H1 (cell line): ENCODE measurements around the gene MRPL11. TPM values are rescaled to one million over a fixed set of nuclear protein-coding genes. Genes with fewer than 3 reads are reported as not detected.

Experiments used
- CTCF ChIA-PET: fragments of 300-600 bp; sonication (Branson Sonifier 250); formaldehyde crosslinking; loops from one replicate; lab custom pipeline; 2021; ENCODE audit not compliant: partially characterized antibody; lab: Charles Lee
- POLR2A ChIA-PET: fragments of 300-600 bp; sonication (Branson Sonifier 250); formaldehyde crosslinking; loops from one replicate; lab custom pipeline; 2021; ENCODE audit warnings: inconsistent platforms; ENCODE audit not compliant: partially characterized antibody; lab: Charles Lee
- DNase-seq, 2 experiments: peaks; one replicate each; pipeline versions ENCODE4 v3.0.0 to v3.0.0-alpha.2; 2010 to 2022; ENCODE audit warnings: low spot score in 2 of 2, low read depth in 1 of 2, mixed read lengths in 1 of 2
- FAIRE-seq: peaks from 2 replicates; lab custom pipeline; 2011; peaks lifted over from hg19 to GRCh38; lab: Jason Lieb, UNC
- H2AFZ ChIP-seq: 2 replicates; pipeline ENCODE4 v1.8.1; 2012; ENCODE audit warnings: low read length, inconsistent platforms
- H2AK5ac ChIP-seq: 2 replicates; pipeline ENCODE4 v1.6.1; 2013; ENCODE audit warnings: low read depth, low read length
- H2BK120ac ChIP-seq: replicated peaks from 2 replicates; pipeline ENCODE3; 2013; ENCODE audit warnings: low read depth, low read length, inconsistent platforms
- H2BK12ac ChIP-seq: 2 replicates; pipeline ENCODE4 v1.6.1; 2013; ENCODE audit warnings: low read depth, low read length
- H2BK15ac ChIP-seq: 2 replicates; pipeline ENCODE4 v1.6.1; 2013; ENCODE audit warnings: low read length
- H2BK20ac ChIP-seq: 2 replicates; pipeline ENCODE4 v1.6.1; 2013; ENCODE audit warnings: low read length
- H2BK5ac ChIP-seq: 2 replicates; pipeline ENCODE4 v1.6.1; 2013; ENCODE audit warnings: low read depth, low read length
- H3K14ac ChIP-seq: 2 replicates; pipeline ENCODE4 v1.6.1; 2013; ENCODE audit warnings: inconsistent platforms; ENCODE audit not compliant: insufficient read length
- H3K18ac ChIP-seq: 2 replicates; pipeline ENCODE4 v1.6.1; 2013; ENCODE audit warnings: low read length; ENCODE audit errors: extremely low read depth
- H3K23ac ChIP-seq: 2 replicates; pipeline ENCODE4 v1.6.1; 2013; ENCODE audit warnings: inconsistent platforms; ENCODE audit not compliant: insufficient read length
- H3K23me2 ChIP-seq: 2 replicates; pipeline ENCODE4 v1.6.1; 2013; ENCODE audit warnings: low read depth, low read length
- H3K27ac ChIP-seq: 2 replicates; pipeline ENCODE4 v1.6.1; 2011; ENCODE audit warnings: low read depth, low read length, inconsistent platforms
- H3K27me3 ChIP-seq, 4 experiments: replicated peaks in 1 of 4; 1 replicate in 1 of 4; 2 replicates in 3 of 4; pipeline versions ENCODE4 v1.6.1 to v1.8.1; 2011 to 2013; ENCODE audit warnings: low read length in 3 of 4, mild to moderate bottlenecking in 3 of 4, inconsistent platforms in 2 of 4, mixed read lengths in 2 of 4, moderate library complexity in 1 of 4; ENCODE audit not compliant: control insufficient read depth in 3 of 4, insufficient read depth in 3 of 4; ENCODE audit errors: extremely low read depth in 1 of 4
- H3K36me3 ChIP-seq, 4 experiments: 2 replicates each; pipeline versions ENCODE4 v1.6.1 to v1.8.1; 2011 to 2013; ENCODE audit warnings: mild to moderate bottlenecking in 4 of 4, low read length in 3 of 4, moderate library complexity in 2 of 4, control low read depth in 1 of 4, inconsistent platforms in 1 of 4; ENCODE audit not compliant: insufficient read depth in 4 of 4, control insufficient read depth in 2 of 4
- H3K4ac ChIP-seq: replicated peaks from 2 replicates; pipeline ENCODE3; 2013; ENCODE audit warnings: low read length, low read depth, mixed read lengths, inconsistent platforms; ENCODE audit not compliant: insufficient read length
- H3K4me1 ChIP-seq, 4 experiments: replicated peaks in 1 of 4; 1 replicate in 1 of 4; 2 replicates in 3 of 4; pipeline versions ENCODE4 v1.6.1 to v1.8.1; 2011 to 2013; ENCODE audit warnings: low read length in 3 of 4, inconsistent platforms in 2 of 4, mixed read lengths in 1 of 4; ENCODE audit not compliant: insufficient read depth in 4 of 4, control insufficient read depth in 3 of 4
- H3K4me2 ChIP-seq, 2 experiments: 2 replicates each; pipeline versions ENCODE4 v1.6.1 to v1.8.1; 2011 to 2013; ENCODE audit warnings: low read depth in 2 of 2, low read length in 2 of 2, control low read depth in 1 of 2, inconsistent platforms in 1 of 2, mild to moderate bottlenecking in 1 of 2; ENCODE audit not compliant: insufficient read depth in 1 of 2
- H3K4me3 ChIP-seq, 4 experiments: fragments of 200-600, 300-600 bp in 1 of 4; sonication (generic), shearing (Covaris generic), sonication (Bioruptor Twin) in 1 of 4; 2 replicates each; pipeline versions ENCODE4 v1.5.1 to v1.8.1; 2011 to 2016; ENCODE audit warnings: low read length in 4 of 4, low read depth in 3 of 4, control low read depth in 2 of 4, inconsistent platforms in 2 of 4, mild to moderate bottlenecking in 2 of 4, mixed read lengths in 1 of 4, moderate library complexity in 1 of 4; ENCODE audit not compliant: insufficient read depth in 2 of 4; ENCODE audit errors: extremely low read depth in 1 of 4
- H3K56ac ChIP-seq: replicated peaks from 2 replicates; pipeline ENCODE3; 2013; ENCODE audit warnings: low read depth, mild to moderate bottlenecking, mixed read lengths, low read length, inconsistent platforms; ENCODE audit not compliant: insufficient read length
- H3K79me1 ChIP-seq: 2 replicates; pipeline ENCODE4 v1.6.1; 2013; ENCODE audit warnings: low read depth, low read length, control low read depth
- H3K79me2 ChIP-seq, 2 experiments: 2 replicates each; pipeline versions ENCODE4 v1.6.1 to v1.8.1; 2012 to 2013; ENCODE audit warnings: low read length in 2 of 2, mild to moderate bottlenecking in 2 of 2, inconsistent platforms in 1 of 2; ENCODE audit not compliant: insufficient read depth in 2 of 2, control insufficient read depth in 1 of 2
- H3K9ac ChIP-seq, 4 experiments: replicated peaks in 1 of 4; 1 replicate in 1 of 4; 2 replicates in 3 of 4; pipeline versions ENCODE4 v1.6.1 to v1.8.1; 2011 to 2013; ENCODE audit warnings: low read depth in 3 of 4, low read length in 3 of 4, control low read depth in 2 of 4, mild to moderate bottlenecking in 2 of 4, moderate library complexity in 2 of 4, inconsistent platforms in 1 of 4; ENCODE audit errors: extremely low read depth in 1 of 4
- H3K9me3 ChIP-seq, 2 experiments: 2 replicates each; pipeline versions ENCODE4 v1.6.1 to v1.8.1; 2012 to 2013; ENCODE audit warnings: mild to moderate bottlenecking in 2 of 2, moderate library complexity in 2 of 2, control low read depth in 1 of 2, inconsistent platforms in 1 of 2, low read depth in 1 of 2, low read length in 1 of 2, mixed read lengths in 1 of 2; ENCODE audit not compliant: insufficient read depth in 2 of 2
- H4K20me1 ChIP-seq, 2 experiments: replicated peaks in 1 of 2; 2 replicates each; pipeline versions ENCODE3 to v1.8.1; 2011 to 2013; ENCODE audit warnings: inconsistent platforms in 2 of 2, low read length in 2 of 2, mild to moderate bottlenecking in 1 of 2; ENCODE audit not compliant: insufficient read depth in 2 of 2, control insufficient read depth in 1 of 2
- H4K5ac ChIP-seq: 2 replicates; pipeline ENCODE4 v1.6.1; 2013; ENCODE audit warnings: low read length, low read depth, mixed read lengths, inconsistent platforms; ENCODE audit not compliant: insufficient read length
- H4K8ac ChIP-seq: 2 replicates; pipeline ENCODE4 v1.8.0; 2013; ENCODE audit warnings: mild to moderate bottlenecking, moderate library complexity, low read length, inconsistent platforms; ENCODE audit not compliant: insufficient read depth; ENCODE audit errors: extremely low read depth
- H4K91ac ChIP-seq: replicated peaks from 2 replicates; pipeline ENCODE3; 2013; ENCODE audit warnings: low read length, mixed read lengths, inconsistent platforms; ENCODE audit not compliant: insufficient read length
- BRCA1 ChIP-seq: IDR thresholded peaks from 2 replicates; pipeline ENCODE4 v1.6.1; 2012; ENCODE audit warnings: low read depth, low read length, improper control_type of control experiment
- WGBS, 2 experiments: shearing (Covaris generic) in 1 of 2; methylation state at CpG; one replicate each; pipeline versions ENCODE4 v1.1.6 to v1.1.7; 2013 to 2015; ENCODE audit warnings: low lambda C conversion rate in 2 of 2, mixed read lengths in 2 of 2, inconsistent platforms in 1 of 2, low coverage in 1 of 2, missing lambda C conversion rate in 1 of 2; ENCODE audit not compliant: insufficient replicate concordance in 2 of 2, insufficient coverage in 1 of 2, insufficient read length in 1 of 2; ENCODE audit errors: extremely low coverage in 1 of 2, missing lambda C conversion rate in 1 of 2; 5-methylcytosine and 5-hydroxymethylcytosine counted together
- polyA plus RNA-seq, 7 experiments: library from polyadenylated mRNA; depleted of rRNA in 3 of 7; stranded (reverse) in 5 of 7; unstranded in 2 of 7; fragments of >200 nt in 5 of 7; fragments of 200-250 nt in 2 of 7; gene quantifications; 1 replicate in 5 of 7; 2 replicates in 1 of 7; 4 replicates in 1 of 7; pipeline versions ENCODE4 v1.2.1 to v1.2.3, GENCODE V29; 2011 to 2013; ENCODE audit warnings: missing spikeins in 2 of 7, mixed read lengths in 2 of 7
- total RNA-seq: library from RNA; stranded (reverse); fragmentation: NEBNext Ultra II Directional; extraction: Animal tissue kit (Norgen Biotek cat#: 25700); gene quantifications from 2 replicates; pipeline ENCODE4 v1.2.1, GENCODE V29; 2021

Gene MRPL11
- total and polyA plus RNA-seq, 2 of the 8 experiments (the other 6 are each of a cell fraction or from before 2014, with no cell fraction given), result 105 to 141 TPM

DNA sequence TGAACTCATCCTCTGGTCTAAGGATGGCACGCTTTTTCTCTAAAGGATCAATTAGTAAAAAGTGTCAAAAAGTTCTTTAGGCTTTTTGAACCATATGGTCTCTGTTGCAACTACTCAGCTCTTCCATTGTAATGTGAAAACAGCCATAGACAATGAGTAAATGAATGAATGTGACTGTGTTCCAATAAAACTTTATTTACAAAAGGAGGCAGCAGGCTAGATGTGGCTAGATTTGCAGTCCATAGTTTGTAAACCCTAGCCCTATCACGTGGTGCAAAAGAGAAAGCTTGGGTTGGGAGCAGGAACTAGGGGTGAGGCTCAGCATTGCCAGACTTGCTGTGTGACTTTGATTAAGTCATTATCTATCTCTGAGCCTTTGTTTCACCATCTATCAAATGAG lies 23.2 kb downstream of the MRPL11 start:
- ChIA-PET POLR2A (interaction anchor here (0.7 to 3.9 kb wide), 6 partner anchors 10 to 321 kb away, joined by 3 to 13 read pairs (median 3); partner anchors contain the start of genes MRPL11 and SLC29A2), CTCF (interaction anchor here (0.7 to 13.2 kb wide), 10 partner anchors 9 to 134 kb away, joined by 3 to 259 read pairs (median 3); partner anchors contain the start of gene MRPL11)
- Histone ChIP-seq H4K5ac (no peak overlapping the region), H3K56ac (no peak overlapping the region), H3K9me3 (no peaks in the 10 kb centered on the region), H3K4me3 (no peak overlapping the region), H2AK5ac (no peak overlapping the region), H2BK15ac (peak overlapping the region; percentile 54; the same call in 1 of the 2 replicates), H2BK120ac (no peak overlapping the region), H3K23ac (no peak overlapping the region), H3K4me2 (no peak overlapping the region; a peak in 1 of 4 replicates), H3K14ac (no peak overlapping the region), H2AFZ (no peak overlapping the region), H4K91ac (no peak overlapping the region), H3K18ac (0 out of 2 replicates have a peak overlapping the region, but pooled peaks have one; percentile 24), H2BK12ac (no peak overlapping the region), H3K79me1 (no peaks in the 10 kb centered on the region), H2BK20ac (peak overlapping the region; percentile 81; the same call in 1 of the 2 replicates), H3K9ac (no peak overlapping the region), H4K20me1 (peaks cover 7 to 13% of the 10 kb centered on the region in 2 experiments), H3K4me1 (peaks cover 13 to 40% (median 24%) of the 10 kb centered on the region in 4 experiments), H3K27ac (no peak overlapping the region), H3K79me2 (no peaks in the 10 kb centered on the region), H3K27me3 (peaks cover 6 to 17% (median 15%) of the 10 kb centered on the region in 4 experiments), H3K4ac (no peak overlapping the region), H3K23me2 (peaks cover 4% of the 10 kb centered on the region), H4K8ac (no peak overlapping the region), H3K36me3 (no peaks in the 10 kb centered on the region), H2BK5ac (no peak overlapping the region)
- FAIRE-seq (no peak), DNase-seq (no peak)
- WGBS, 2 experiments, result 91% methylated on average over 2 of the region's 2 CpGs; no CpG with 5 or more reads in 1 of the 2 experiments
- no peak for TF ChIP-seq BRCA1
